ENCODE results near the gene HDGFL3.
"Not testable (repeated sequence)": the region's sequence is repeated elsewhere in the genome, so short reads cannot be mapped to it uniquely, and the experiment has no call there.

Gene HDGFL3

DNA sequence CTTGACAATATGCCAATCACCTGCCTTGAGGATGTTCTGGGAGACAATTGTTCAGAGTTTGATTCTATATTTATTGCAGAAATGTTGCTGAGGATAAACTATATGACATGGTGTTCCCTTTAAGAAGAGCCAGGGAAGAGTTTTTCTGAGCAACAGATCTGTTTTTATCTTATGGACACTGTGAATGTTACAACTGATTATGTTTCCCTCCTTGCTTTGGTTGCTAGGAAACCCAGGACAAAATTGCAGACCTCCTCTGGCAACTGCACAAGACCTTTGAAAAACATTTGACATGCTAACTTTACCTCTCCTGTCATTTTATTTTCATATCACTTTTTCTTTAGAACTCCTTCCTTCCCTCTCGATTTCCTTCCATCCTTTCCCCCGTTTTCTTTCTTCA is 108.3 kb downstream of the HDGFL3 start:
- no peak for DNase-seq (ENCODE audit: low read depth)

DNA sequence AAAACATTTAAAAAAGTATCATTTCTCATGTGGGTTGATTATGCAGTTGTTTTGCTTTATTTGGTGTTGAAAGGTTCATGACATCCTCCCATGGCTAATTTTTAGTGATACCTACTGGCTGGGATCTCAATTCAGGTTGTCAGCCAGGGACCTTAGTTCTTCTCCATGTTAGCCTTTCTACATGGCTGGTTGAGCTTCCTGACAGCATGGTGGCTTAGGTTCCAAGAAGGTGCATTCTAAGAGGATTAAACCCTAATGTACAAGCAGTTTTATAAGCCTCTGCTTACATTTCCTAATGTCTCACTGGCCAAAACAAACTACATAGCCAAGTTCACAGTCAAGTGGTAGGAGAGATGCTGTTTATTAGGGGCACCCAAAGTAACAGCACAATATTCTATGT is 109.5 kb downstream of the HDGFL3 start:
- DNase-seq (ENCODE audit: low read depth), result no peak

DNA sequence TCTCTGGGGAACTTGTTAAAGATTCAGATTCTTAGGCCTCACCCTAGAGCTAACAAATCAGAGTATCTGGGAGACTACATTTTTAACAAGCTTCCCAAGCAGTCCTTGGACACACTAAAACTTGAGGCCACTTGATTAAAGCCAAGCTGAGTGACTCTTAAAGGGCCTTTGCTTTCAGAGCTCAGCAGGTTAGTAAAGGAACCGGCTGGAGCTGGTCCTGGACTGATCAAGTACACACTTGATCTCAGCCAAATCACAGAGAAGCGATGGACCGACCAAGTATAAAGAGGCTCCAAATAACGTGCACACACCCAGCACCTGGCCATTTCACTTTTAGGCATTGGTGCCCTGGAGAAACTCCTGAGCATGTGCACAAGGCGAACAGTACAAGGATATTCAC is 113.0 kb downstream of the HDGFL3 start:
- no peak for DNase-seq (ENCODE audit: low read depth)

DNA sequence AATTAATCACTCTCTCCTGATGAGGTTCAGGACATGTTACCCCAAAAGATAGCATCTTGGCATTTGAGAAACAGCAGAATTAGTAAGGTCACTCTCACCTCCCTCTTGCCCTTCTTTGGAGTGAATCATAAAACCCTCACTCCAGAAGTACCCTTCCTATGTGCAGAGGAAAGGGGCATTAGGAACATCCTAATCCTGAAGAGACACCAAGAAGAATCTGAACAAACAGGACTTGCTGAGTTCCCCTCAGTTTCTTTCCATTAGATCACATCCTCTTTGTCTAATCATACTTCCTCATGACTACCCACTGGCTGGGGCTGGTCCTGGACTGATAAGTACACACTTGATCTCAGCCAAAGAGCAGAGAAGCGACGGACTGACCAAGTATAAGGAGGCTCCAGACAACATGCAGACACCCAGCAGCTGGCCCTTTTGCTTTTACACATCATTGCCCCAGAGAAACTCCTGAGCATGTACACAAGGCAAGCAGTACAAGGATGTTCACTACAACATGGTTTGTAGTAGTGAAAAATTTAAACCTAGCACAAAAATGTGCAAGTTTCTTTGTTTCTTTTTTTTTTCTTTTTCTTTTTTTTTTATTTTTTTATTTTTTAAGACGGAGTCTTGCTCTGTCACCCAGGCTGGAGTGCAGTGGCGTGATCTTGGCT is 115.2 kb downstream of the HDGFL3 start:
- no peak for DNase-seq (ENCODE audit: low read depth)

DNA sequence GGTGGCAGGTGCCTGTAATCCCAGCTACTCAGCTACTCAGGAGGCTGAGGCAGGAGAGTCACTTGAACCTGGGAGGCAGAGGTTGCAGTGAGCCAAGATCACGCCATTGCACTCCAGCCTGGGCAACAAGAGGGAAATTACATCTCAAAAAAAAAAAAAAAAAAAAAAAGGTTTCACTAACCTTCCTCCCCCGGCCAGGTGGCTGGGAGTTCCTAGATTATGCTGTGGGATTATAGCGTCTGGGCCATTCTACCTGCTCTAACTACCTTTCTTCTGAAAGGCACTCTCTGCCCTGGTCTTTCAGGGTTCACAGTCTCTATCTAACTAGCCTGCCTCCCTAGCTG is 115.7 kb downstream of the HDGFL3 start:
- DNase-seq (ENCODE audit: low read depth), result not testable (repeated sequence)

DNA sequence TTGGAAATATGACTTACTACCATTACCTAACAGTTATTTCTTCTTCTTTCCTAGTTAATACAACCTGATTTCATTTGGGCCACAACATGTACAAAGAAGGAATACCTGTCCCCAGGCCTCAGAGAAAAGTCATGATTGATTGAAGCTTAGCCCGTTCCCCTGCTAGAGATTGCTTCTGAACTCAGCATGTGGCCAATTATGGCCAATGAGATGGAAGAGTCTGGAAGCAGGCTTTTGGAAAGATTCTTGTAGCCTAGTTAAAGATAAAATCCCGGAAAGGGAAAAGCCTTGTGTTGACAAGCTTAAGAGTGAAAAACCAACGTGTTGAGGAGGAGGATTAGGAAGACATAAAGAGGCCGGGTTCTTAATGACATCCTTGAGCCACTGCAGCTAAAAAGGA is 117.2 kb downstream of the HDGFL3 start:
- no peak for DNase-seq (ENCODE audit: low read depth)

DNA sequence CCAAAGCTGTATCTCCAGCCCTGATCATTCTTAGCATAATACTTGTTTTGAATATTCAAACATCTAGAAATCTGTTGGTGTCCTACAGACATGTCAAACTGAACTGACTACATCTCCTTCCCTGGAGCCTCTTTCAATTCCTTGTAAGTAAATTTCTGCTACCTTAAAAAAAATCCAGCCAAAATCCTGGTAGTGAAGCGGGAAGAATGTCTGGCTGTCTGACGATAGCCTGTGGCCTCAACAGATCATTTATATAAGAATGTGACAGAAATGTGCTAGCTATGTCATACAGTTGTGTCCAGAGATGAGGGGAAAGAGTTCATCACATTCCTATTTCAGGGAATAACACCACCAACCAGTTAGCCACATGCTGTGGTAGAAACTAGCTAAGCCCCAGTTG is 118.7 kb downstream of the HDGFL3 start:
- DNase-seq (ENCODE audit: low read depth), result no peak

DNA sequence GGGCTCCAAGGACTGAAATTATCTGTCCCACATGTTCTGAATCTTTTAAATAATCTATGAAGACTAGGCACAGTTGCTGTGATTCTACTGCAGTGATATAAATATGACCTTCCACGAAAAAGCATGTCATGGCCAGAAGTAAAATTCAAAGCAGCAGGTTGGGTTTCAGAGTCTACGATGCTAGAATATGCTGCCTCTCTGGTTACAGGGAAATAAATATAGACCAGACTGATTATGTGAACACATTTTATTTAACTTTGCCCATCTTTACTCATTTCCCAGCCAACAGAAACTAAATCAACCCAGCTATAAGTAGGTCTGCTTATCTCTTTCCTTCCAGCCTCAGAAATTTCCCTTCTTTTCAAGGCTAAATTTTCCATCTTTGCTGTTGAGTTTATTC is 120.0 kb downstream of the HDGFL3 start:
- DNase-seq (ENCODE audit: low read depth), result no peak

DNA sequence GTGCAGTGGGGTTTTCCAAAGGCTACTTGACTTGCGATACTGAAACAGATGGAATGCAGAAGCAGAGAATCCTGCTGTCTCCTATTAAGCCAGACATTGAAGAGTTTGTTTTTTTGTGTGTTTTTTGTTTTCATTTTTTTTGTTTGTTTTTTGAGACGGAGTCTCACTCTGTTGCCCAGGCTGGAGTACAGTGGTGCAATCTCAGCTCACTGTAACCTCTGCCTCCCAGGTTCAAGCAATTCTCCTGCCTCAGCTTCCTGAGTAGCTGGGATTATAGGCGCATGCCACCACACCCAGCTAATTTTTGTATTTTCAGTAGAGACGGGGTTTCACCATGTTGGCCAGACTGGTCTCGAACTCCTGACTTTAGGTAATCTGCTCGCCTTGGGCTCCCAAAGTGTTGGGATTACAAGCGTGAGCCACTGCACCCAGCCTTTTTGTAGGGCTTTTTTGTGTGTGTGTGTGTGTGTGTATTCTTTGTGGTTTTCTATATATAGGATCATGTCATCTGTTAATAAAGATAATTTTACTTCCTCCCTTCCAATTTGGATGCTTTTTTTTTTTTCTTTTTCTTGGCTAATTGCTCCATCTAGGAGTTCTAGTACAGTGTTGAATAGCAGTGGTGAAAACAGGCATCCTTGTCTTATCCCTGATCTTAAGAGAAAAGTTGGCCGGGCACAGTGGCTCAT is 121.6 kb downstream of the HDGFL3 start:
- DNase-seq (ENCODE audit: low read depth), result not testable (repeated sequence)

DNA sequence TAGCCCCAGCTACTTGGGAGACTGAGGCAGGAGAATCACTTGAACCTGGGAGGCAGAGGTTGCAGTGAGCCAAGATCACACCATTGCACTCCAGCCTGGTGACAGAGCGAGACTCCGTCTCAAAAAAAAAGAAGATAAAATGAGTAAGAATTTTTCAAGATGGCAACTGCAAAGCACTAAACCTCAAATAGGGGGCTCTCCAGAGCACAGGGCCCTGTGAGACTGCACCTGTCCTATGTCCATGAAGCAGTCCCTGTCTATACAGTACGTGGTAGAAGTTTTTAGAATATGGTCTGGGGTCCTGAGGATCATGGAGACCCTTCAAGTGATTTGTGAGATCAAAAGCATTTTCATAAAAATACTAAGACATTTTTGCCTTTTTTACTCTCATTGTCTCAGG is 122.2 kb downstream of the HDGFL3 start:
- not testable (repeated sequence) for DNase-seq (ENCODE audit: low read depth)

DNA sequence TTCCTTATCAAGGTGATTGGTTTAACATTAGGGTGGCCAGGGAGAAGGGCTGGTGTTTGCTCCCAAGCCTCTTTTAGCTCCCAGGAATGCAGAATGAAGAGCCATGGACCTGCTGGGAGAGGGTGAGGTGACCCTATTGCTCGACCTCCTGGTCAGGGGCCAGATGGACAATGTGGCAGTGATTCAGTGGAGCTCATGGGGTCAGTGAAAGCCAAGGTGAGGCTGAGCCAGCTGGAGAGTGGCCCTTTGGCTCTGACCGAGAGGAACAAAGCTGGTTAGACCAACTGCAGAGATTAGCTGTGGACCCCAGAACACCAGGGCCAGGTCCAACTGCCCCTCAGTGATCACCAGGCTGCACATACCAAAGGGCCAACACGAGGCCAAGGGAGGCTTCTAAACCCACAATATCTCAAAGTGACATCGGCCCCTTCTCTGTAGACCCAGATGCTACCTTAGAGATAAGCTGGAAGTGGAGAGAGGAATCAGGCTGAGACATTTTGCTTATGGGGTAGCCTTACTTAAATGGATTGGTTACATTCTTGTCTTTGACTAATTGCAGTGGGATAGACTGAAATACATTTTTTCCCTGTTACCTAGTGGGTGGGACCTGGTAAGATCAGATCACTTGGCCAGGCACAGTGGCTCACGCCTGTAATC is 124.8 kb downstream of the HDGFL3 start:
- no peak for DNase-seq (ENCODE audit: low read depth)

DNA sequence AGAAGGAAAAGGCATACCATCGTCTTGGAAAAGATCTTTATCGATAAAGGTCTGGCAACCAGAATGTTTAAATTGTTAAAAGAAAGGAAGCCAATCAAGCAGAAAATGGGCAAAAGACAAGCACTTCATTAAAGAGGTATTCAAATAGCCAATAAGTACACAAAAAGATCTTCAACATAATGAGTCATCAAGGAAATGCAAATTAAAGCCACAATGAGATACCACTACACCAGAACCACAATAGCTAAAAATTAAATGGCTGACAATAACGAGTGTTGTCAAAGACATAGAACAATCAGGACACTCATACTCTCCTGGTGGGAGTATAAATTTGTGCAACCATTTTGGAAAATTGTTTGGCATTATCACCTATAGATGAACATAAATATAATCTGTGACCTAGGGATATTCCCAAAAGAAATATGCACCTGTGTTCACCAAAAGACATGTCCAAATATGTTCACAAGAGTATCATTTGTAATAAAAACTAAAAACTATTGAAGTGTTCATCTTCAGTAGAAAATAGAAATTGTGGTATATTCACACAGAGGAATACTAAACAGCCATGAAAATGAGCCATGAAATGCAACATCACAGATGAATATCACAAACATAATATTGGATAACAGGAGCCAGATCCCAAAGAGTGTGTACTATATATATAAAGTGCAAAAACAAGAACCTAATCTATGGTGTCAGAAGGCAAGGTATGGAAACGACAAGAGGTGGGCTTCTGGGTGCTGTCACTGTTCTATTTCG is 126.2 kb downstream of the HDGFL3 start:
- DNase-seq (ENCODE audit: low read depth), result no peak

DNA sequence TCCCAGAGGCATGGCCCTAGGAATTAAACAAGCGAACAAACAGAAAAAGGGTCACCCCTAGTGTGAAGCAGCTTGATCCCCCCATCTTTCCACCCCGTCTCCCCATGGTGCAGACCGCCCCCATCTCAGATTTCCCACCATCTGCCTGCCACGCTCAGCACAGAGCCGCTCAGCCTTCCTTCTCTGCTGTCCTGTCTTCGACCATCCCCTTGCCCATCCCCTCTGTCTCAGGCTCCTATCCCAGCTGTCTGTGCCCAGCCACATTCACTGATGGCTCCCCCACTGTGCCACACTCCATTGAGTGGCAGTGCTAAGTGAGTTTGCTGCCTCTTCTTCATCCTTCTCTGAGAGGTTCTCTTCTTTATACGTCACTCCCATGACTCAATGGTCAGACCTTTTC is 128.9 kb downstream of the HDGFL3 start:
- DNase-seq (ENCODE audit: low read depth), result no peak

Data from stimulated activated CD8-positive, alpha-beta memory T cell treated with anti-CD3 and anti-CD28 coated beads, Interleukin-7, amount 100 ng/mL, for 24 hours (primary cell).